ENCODE measurements around the gene FRA10AC1.

GRCh38 chr10:93630625-93631557 lies 71.5 kb downstream of the FRA10AC1 start:
- TF ChIP-seq POLR2A (IDR thresholded peaks at IDR 0.05), result no peak
- TF ChIP-seq CTCF (IDR thresholded peaks at IDR 0.05), result no peak

Data from right lobe of liver (tissue), 4 donors.